HEK293T (cell line): ENCODE results near the gene ANKRD27.

Experiments used
- ARNT ChIP-seq: fragments of 450-650 bp; IDR thresholded peaks from 2 replicates; pipeline ENCODE4 v1.6.1; 2017; ENCODE audit warnings: mild to moderate bottlenecking
- BHLHE40 ChIP-seq: fragments of 450-650 bp; IDR thresholded peaks from 2 replicates; pipeline ENCODE4 v1.6.1; 2016; ENCODE audit warnings: mild to moderate bottlenecking, moderate library complexity, borderline replicate concordance
- ELF4 ChIP-seq: fragments of 450-650 bp; IDR thresholded peaks from 2 replicates; pipeline ENCODE4 v1.6.1; 2017; ENCODE audit warnings: antibody characterized with exemption
- FOXK2 ChIP-seq: fragments of 450-650 bp; IDR thresholded peaks from 2 replicates; pipeline ENCODE4 v1.6.1; 2016; ENCODE audit warnings: mild to moderate bottlenecking
- FOXM1 ChIP-seq: fragments of 450-650 bp; IDR thresholded peaks from 2 replicates; pipeline ENCODE4 v1.6.1; 2017; ENCODE audit warnings: mild to moderate bottlenecking, borderline replicate concordance
- HDGF ChIP-seq: fragments of 450-650 bp; IDR thresholded peaks from 2 replicates; pipeline ENCODE4 v1.6.1; 2017; ENCODE audit warnings: antibody characterized with exemption, borderline replicate concordance
- LEF1 ChIP-seq: fragments of 450-650 bp; IDR thresholded peaks from 2 replicates; pipeline ENCODE4 v1.6.1; 2017; ENCODE audit warnings: mild to moderate bottlenecking, borderline replicate concordance
- NFRKB ChIP-seq: fragments of 450-650 bp; IDR thresholded peaks from 2 replicates; pipeline ENCODE4 v1.6.1; 2016; ENCODE audit warnings: mild to moderate bottlenecking, moderate library complexity
- PKNOX1 ChIP-seq: fragments of 450-650 bp; IDR thresholded peaks from 2 replicates; pipeline ENCODE4 v1.6.1; 2016
- SP1 ChIP-seq: fragments of 450-650 bp; IDR thresholded peaks from 2 replicates; pipeline ENCODE4 v1.6.1; 2017
- SUZ12 ChIP-seq: fragments of 450-650 bp; IDR thresholded peaks from 2 replicates; pipeline ENCODE4 v1.6.1; 2016; ENCODE audit warnings: mild to moderate bottlenecking
- TARDBP ChIP-seq: fragments of 450-650 bp; IDR thresholded peaks from 2 replicates; pipeline ENCODE4 v1.6.1; 2016

DNA sequence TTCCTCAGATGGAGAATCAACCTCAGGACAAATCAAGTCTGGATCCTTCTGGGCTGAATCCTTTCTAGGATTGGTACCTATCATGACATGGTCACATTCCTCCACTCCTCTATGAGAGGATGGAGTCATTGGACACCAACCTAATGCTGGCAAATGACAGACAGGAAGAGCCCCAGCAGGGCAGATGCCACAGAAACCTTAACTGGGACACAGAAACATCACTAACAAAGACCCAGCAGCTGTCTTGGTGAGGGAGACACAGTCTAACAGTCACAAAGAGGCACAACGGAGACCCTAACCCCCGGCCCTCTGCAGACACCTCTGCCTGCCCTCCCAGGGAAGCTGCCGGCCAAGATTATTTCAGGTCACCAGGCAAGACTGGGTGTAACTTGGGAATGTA, 2.1 kb downstream of the ANKRD27 start:
- TF ChIP-seq ELF4, result no peak
- TF ChIP-seq FOXK2, result no peak
- TF ChIP-seq HDGF, result no peak
- TF ChIP-seq PKNOX1, result no peak
- TF ChIP-seq LEF1, result no peak
- TF ChIP-seq BHLHE40, result no peak
- no peak for TF ChIP-seq ARNT
- TF ChIP-seq SP1, result no peak
- no peak for TF ChIP-seq NFRKB
- TF ChIP-seq FOXM1, result no peak
- TF ChIP-seq SUZ12, result no peak
- no peak for TF ChIP-seq TARDBP
